Naive thymus-derived CD4-positive, alpha-beta T cell (primary cell): ENCODE measurements around the gene FLVCR1. TPM values are rescaled to one million over a fixed set of nuclear protein-coding genes. Genes with fewer than 3 reads are reported as not detected.

Experiments
- ATAC-seq: fragments of 150-1000 bp; cut with Tn5 transposase; 2 replicates; pipeline ENCODE4 v1.10.0; 2021; ENCODE audit warnings: mild to moderate bottlenecking, moderate library complexity
- CTCF ChIA-PET: fragments of 350-600 bp; sonication (Branson Sonifier 250); formaldehyde crosslinking; loops from one replicate; lab custom pipeline; 2021; ENCODE audit warnings: antibody characterized with exemption; lab: Charles Lee
- POLR2A ChIA-PET: fragments of 350-600 bp; sonication (Branson Sonifier 250); formaldehyde crosslinking; loops from one replicate; lab custom pipeline; 2021; ENCODE audit warnings: antibody characterized with exemption, inconsistent platforms; lab: Charles Lee
- DNase-seq, 9 donors: peaks; one replicate each; pipeline versions ENCODE4 v3.0.0 to v3.0.0-alpha.2; 2020 to 2022; ENCODE audit warnings: mixed read lengths in 1 of 9
- H3K27ac ChIP-seq: one replicate; pipeline ENCODE4 v1.7.0; 2013; ENCODE audit warnings: mild to moderate bottlenecking, low read depth, low read length, moderate library complexity
- H3K27me3 ChIP-seq, 2 donors: one replicate each; pipeline ENCODE4 v1.7.0; 2013; ENCODE audit warnings: low read length in 2 of 2, mild to moderate bottlenecking in 2 of 2, moderate library complexity in 2 of 2; ENCODE audit not compliant: control insufficient read depth in 2 of 2, insufficient read depth in 2 of 2
- H3K36me3 ChIP-seq, 3 experiments: 1 replicate in 2 of 3; 2 replicates in 1 of 3; pipeline ENCODE4 v1.7.0; 2013; ENCODE audit warnings: low read length in 3 of 3, mild to moderate bottlenecking in 3 of 3, moderate library complexity in 1 of 3; ENCODE audit not compliant: insufficient read depth in 3 of 3, control insufficient read depth in 2 of 3
- H3K4me1 ChIP-seq, 2 donors: one replicate each; pipeline ENCODE4 v1.7.0; 2013; ENCODE audit warnings: low read length in 2 of 2, mild to moderate bottlenecking in 2 of 2, moderate library complexity in 1 of 2; ENCODE audit not compliant: control insufficient read depth in 2 of 2, insufficient read depth in 2 of 2
- H3K4me3 ChIP-seq: 2 replicates; pipeline ENCODE4 v1.7.0; 2013; ENCODE audit warnings: mild to moderate bottlenecking, low read length
- H3K9me3 ChIP-seq, 3 experiments: 1 replicate in 2 of 3; 2 replicates in 1 of 3; pipeline ENCODE4 v1.7.0; 2013; ENCODE audit warnings: low read length in 3 of 3; ENCODE audit not compliant: control insufficient read depth in 2 of 3
- H3K27ac Mint-ChIP-seq, 9 donors: one replicate each; pipeline ENCODE4 v1.8.0; 2020 to 2022; ENCODE audit warnings: mixed read lengths in 9 of 9, mild to moderate bottlenecking in 8 of 9, moderate library complexity in 5 of 9, inconsistent platforms in 2 of 9
- H3K27me3 Mint-ChIP-seq, 5 donors: one replicate each; pipeline ENCODE4 v1.8.0; 2021 to 2022; ENCODE audit warnings: mixed read lengths in 5 of 5, mild to moderate bottlenecking in 1 of 5
- H3K36me3 Mint-ChIP-seq, 5 donors: one replicate each; pipeline ENCODE4 v1.8.0; 2020 to 2022; ENCODE audit warnings: mixed read lengths in 5 of 5, mild to moderate bottlenecking in 3 of 5, inconsistent platforms in 1 of 5
- H3K4me1 Mint-ChIP-seq, 7 donors: one replicate each; pipeline ENCODE4 v1.8.0; 2020 to 2022; ENCODE audit warnings: mixed read lengths in 7 of 7, mild to moderate bottlenecking in 3 of 7, inconsistent platforms in 1 of 7
- H3K4me3 Mint-ChIP-seq, 10 donors: one replicate each; pipeline ENCODE4 v1.8.0; 2020 to 2022; ENCODE audit warnings: mild to moderate bottlenecking in 10 of 10, mixed read lengths in 10 of 10, moderate library complexity in 6 of 10, inconsistent platforms in 2 of 10
- H3K9me3 Mint-ChIP-seq, 11 donors: one replicate each; pipeline ENCODE4 v1.8.0; 2020 to 2022; ENCODE audit warnings: mixed read lengths in 11 of 11, mild to moderate bottlenecking in 4 of 11, inconsistent platforms in 1 of 11, moderate library complexity in 1 of 11
- intact Hi-C, 2 donors: fragments of 100-400 bp; cut with micrococcal nuclease; formaldehyde crosslinking; loops; one replicate each; pipeline ENCODE4 v1.15.1; 2023
- polyA plus RNA-seq, 2 donors: library from polyadenylated mRNA; unstranded; fragments of 300-500 nt; fragmentation: Illumina TruSeq; gene quantifications; one replicate each; pipeline ENCODE4 v1.2.3, GENCODE V29; 2021
- total RNA-seq, 6 experiments: library from RNA in 5 of 6; stranded (reverse) in 5 of 6; gene quantifications; 1 replicate in 5 of 6; 2 replicates in 1 of 6; pipeline ENCODE4 v1.2.3 and lab custom pipeline; 2021 to 2026

FLVCR1 gene
- total and polyA plus RNA-seq, 7 experiments from 2014 or later = 2.3 to 12.2 (median 7.5) TPM

DNA sequence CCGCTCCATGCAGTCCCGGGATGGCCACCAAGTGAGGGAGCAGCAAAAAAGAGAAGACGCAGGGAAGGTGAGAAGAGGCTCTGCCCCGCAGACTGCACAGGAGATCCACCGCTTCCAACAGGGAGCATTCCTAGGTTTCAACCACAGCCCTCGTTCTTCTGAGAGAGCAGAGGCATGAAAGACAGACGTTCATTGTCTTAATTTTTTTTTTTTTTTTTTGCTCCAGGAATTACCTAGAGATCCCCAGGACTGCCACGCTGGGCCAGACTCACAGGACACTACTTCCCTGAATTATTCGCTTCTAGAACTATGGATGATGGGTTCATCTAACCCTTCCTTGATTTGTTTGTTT lies 59.0 kb downstream of the FLVCR1 start:
- H3K27ac ChIP-seq = no peak overlapping the region
- Mint-ChIP-seq H3K4me1 (peaks cover 0 to 5% (median 0%) of the 10 kb centered on the region in 7 donors), H3K9me3 (no peaks in the 10 kb centered on the region), H3K27me3 (peaks cover 5 to 20% (median 13%) of the 10 kb centered on the region in 5 donors), H3K36me3 (no peaks in the 10 kb centered on the region), H3K4me3 (no peak overlapping the region), H3K27ac (no peak overlapping the region)
- H3K4me1 ChIP-seq = no peaks in the 10 kb centered on the region
- ChIA-PET POLR2A (no interaction called here), CTCF (no interaction called here)
- no peak for DNase-seq
- H3K9me3 ChIP-seq = no peaks in the 10 kb centered on the region
- no peaks in the 10 kb centered on the region for H3K36me3 ChIP-seq
- no peak overlapping the region for H3K4me3 ChIP-seq
- no peak for ATAC-seq
- no peaks in the 10 kb centered on the region for H3K27me3 ChIP-seq
- intact Hi-C loops = no loop called here

DNA sequence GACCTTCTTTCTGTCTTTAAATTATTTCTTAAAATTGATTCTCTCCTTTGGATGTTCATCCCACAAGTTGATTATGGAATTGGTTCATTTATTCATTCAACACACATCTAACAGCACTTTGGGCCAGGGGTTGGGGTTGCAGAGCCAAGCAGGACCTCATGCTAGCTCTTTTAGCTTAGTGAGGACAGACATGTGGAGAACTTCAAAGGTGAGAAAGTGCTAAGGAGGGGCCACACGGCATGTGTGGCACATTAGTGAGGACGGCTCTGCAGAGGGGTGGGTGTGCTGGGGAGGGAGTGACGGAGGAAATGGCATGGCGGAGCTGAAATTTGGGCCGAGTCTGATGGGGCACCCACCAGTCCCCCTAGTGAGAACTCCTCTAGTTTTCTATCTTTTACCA lies 59.8 kb downstream of the FLVCR1 start:
- Histone ChIP-seq H3K9me3 (no peaks in the 10 kb centered on the region), H3K27me3 (no peaks in the 10 kb centered on the region), H3K27ac (no peak overlapping the region), H3K4me3 (no peak overlapping the region), H3K4me1 (no peaks in the 10 kb centered on the region), H3K36me3 (no peaks in the 10 kb centered on the region)
- intact Hi-C loops = no loop called here
- DNase-seq (no peak), ATAC-seq (no peak)
- Mint-ChIP-seq H3K36me3 (no peaks in the 10 kb centered on the region), H3K27me3 (peaks cover 9 to 24% (median 13%) of the 10 kb centered on the region in 5 donors), H3K4me1 (peaks cover 0 to 5% (median 0%) of the 10 kb centered on the region in 7 donors), H3K27ac (peak overlapping the region in 1 of 9 donors; percentile 41), H3K4me3 (no peak overlapping the region), H3K9me3 (no peaks in the 10 kb centered on the region)
- ChIA-PET POLR2A (no interaction called here), CTCF (no interaction called here)

DNA sequence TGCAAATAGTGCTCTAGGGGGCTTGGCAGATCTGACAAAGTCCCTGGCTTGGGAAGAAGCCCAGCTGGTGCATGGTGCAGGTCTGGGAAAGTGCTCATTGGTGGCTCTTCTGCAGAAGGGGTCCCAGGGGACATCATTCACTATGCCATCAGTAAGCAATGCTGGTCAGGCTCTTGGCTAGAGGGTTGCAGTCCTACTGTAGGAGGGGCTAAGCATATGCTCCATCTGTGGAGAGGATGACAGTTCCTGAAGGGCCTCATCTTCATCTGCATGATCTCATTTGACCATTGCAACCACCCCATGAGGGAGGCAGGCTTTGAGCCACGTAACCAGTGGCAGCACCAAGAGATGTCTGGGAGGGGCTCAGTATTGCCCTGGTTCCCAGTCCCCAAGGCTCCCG lies 60.7 kb downstream of the FLVCR1 start:
- no peaks in the 10 kb centered on the region for H3K27me3 ChIP-seq
- no peak for DNase-seq
- H3K4me1 ChIP-seq = no peaks in the 10 kb centered on the region
- CTCF ChIA-PET = no interaction called here
- intact Hi-C loops = no loop called here
- H3K4me3 ChIP-seq = no peak overlapping the region
- Mint-ChIP-seq H3K9me3 (no peaks in the 10 kb centered on the region), H3K36me3 (no peaks in the 10 kb centered on the region), H3K27me3 (peaks cover 9 to 24% (median 13%) of the 10 kb centered on the region in 5 donors), H3K27ac (no peak overlapping the region), H3K4me3 (no peak overlapping the region), H3K4me1 (peaks cover 0 to 5% (median 0%) of the 10 kb centered on the region in 7 donors)
- no peak overlapping the region for H3K27ac ChIP-seq
- no peaks in the 10 kb centered on the region for H3K36me3 ChIP-seq
- POLR2A ChIA-PET = no interaction called here
- no peaks in the 10 kb centered on the region for H3K9me3 ChIP-seq
- no peak for ATAC-seq

- Mint-ChIP-seq H3K4me1 (peaks cover 0 to 5% (median 0%) of the 10 kb centered on the region in 7 donors), H3K27me3 (peaks cover 7 to 34% (median 17%) of the 10 kb centered on the region in 5 donors), H3K4me3 (no peak overlapping the region), H3K36me3 (no peaks in the 10 kb centered on the region), H3K27ac (no peak overlapping the region), H3K9me3 (no peaks in the 10 kb centered on the region)
- POLR2A ChIA-PET = no interaction called here
- no peak overlapping the region for H3K4me3 ChIP-seq
- ATAC-seq (no peak), DNase-seq (no peak)
- no peaks in the 10 kb centered on the region for H3K36me3 ChIP-seq
- no peak overlapping the region for H3K27ac ChIP-seq
- CTCF ChIA-PET = no interaction called here
- no peaks in the 10 kb centered on the region for H3K27me3 ChIP-seq
- H3K9me3 ChIP-seq = no peaks in the 10 kb centered on the region
- H3K4me1 ChIP-seq = no peaks in the 10 kb centered on the region
- intact Hi-C loops = no loop called here
Measured at GRCh38 chr1:212920246-212920645, 62.2 kb downstream of the FLVCR1 start.

DNA sequence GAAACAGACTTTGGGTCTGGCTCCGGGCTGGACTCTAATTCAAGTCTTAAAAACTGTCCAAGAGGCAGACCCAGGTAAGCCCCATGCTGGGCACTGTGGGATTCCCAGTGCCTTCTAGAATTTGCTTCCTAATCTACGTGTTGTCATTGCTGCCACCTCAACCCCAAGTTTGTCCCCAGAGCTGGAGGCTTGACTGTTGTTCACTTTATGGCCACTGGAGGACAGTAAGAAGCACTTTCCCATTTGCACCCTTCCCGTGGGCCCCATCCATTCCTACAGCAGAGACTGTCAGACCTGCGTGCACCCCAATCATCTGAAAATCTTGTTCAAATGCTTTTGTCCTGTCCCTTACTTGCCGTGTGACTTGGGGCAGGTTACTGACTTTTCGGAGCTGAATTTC lies 62.8 kb downstream of the FLVCR1 start:
- ATAC-seq (no peak), DNase-seq (no peak)
- no peak overlapping the region for H3K4me3 ChIP-seq
- Mint-ChIP-seq H3K4me1 (peaks cover 0 to 5% (median 0%) of the 10 kb centered on the region in 7 donors), H3K36me3 (no peaks in the 10 kb centered on the region), H3K9me3 (no peaks in the 10 kb centered on the region), H3K27me3 (peaks cover 4 to 34% (median 15%) of the 10 kb centered on the region in 5 donors), H3K27ac (no peak overlapping the region), H3K4me3 (no peak overlapping the region)
- H3K4me1 ChIP-seq = no peaks in the 10 kb centered on the region
- ChIA-PET POLR2A (no interaction called here), CTCF (no interaction called here)
- no peaks in the 10 kb centered on the region for H3K27me3 ChIP-seq
- no peak overlapping the region for H3K27ac ChIP-seq
- no peaks in the 10 kb centered on the region for H3K9me3 ChIP-seq
- no peaks in the 10 kb centered on the region for H3K36me3 ChIP-seq
- intact Hi-C loops = no loop called here

DNA sequence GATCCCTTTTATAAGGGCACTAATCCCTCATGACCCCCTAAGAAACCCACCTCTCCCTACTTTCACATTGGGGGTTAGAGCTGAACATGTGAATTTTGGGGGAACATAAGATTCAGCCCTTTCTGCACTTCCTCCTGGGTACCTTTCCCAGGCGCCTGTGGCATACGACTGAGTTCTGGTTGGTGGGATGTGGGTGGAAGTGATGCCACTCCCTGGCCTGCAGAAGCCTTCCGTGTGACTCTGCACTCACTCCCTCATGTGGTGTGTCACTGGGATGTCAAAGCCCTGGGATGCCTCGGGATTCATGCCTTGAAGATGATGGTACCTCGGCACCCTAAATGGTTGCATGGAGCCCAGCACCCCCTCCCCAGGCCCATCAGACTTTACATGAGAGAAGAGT lies 63.9 kb downstream of the FLVCR1 start:
- POLR2A ChIA-PET = no interaction called here
- peaks cover 0 to 5% (median 0%) of the 10 kb centered on the region in 7 donors for H3K4me1 Mint-ChIP-seq
- Histone ChIP-seq H3K27ac (no peak overlapping the region), H3K36me3 (no peaks in the 10 kb centered on the region), H3K9me3 (no peaks in the 10 kb centered on the region), H3K4me3 (no peak overlapping the region), H3K4me1 (no peaks in the 10 kb centered on the region), H3K27me3 (no peaks in the 10 kb centered on the region)
- ATAC-seq (no peak), DNase-seq (no peak)
- CTCF ChIA-PET = no interaction called here
- peaks cover 0 to 4% (median 0%) of the 10 kb centered on the region in 11 donors for H3K9me3 Mint-ChIP-seq
- peaks cover 4 to 26% (median 12%) of the 10 kb centered on the region in 5 donors for H3K27me3 Mint-ChIP-seq
- H3K36me3 Mint-ChIP-seq = no peaks in the 10 kb centered on the region
- H3K27ac Mint-ChIP-seq = no peak overlapping the region
- intact Hi-C loops = no loop called here
- no peak overlapping the region for H3K4me3 Mint-ChIP-seq

GRCh38 chr1:212926372-212926771 lies 68.3 kb downstream of the FLVCR1 start:
- peak overlapping the region in 1 of 9 donors; percentile 4 for H3K27ac Mint-ChIP-seq

More at GRCh38 chr1:212926372-212926771, 68.3 kb downstream of the FLVCR1 start:
- H3K4me3 Mint-ChIP-seq = no peak overlapping the region
- ChIA-PET POLR2A (no interaction called here), CTCF (no interaction called here)
- intact Hi-C loops = no loop called here
- no peak for ATAC-seq
- H3K4me1 ChIP-seq = no peaks in the 10 kb centered on the region
- no peaks in the 10 kb centered on the region for H3K9me3 ChIP-seq
- DNase-seq = no peak
- H3K36me3 Mint-ChIP-seq = no peaks in the 10 kb centered on the region
- H3K27me3 Mint-ChIP-seq = peaks cover 0 to 25% (median 5%) of the 10 kb centered on the region in 5 donors
- H3K27ac ChIP-seq = no peak overlapping the region
- no peak overlapping the region for H3K4me3 ChIP-seq
- no peaks in the 10 kb centered on the region for H3K36me3 ChIP-seq
- peaks cover 0 to 6% (median 0%) of the 10 kb centered on the region in 11 donors for H3K9me3 Mint-ChIP-seq
- peaks cover 0 to 5% (median 0%) of the 10 kb centered on the region in 7 donors for H3K4me1 Mint-ChIP-seq
- H3K27me3 ChIP-seq = no peaks in the 10 kb centered on the region
